Measurements from ENCODE around the gene DPF1.
A peak's percentile ranks its signal among the peaks of the same experiment; 100 is the strongest.

DPF1 gene

DNA sequence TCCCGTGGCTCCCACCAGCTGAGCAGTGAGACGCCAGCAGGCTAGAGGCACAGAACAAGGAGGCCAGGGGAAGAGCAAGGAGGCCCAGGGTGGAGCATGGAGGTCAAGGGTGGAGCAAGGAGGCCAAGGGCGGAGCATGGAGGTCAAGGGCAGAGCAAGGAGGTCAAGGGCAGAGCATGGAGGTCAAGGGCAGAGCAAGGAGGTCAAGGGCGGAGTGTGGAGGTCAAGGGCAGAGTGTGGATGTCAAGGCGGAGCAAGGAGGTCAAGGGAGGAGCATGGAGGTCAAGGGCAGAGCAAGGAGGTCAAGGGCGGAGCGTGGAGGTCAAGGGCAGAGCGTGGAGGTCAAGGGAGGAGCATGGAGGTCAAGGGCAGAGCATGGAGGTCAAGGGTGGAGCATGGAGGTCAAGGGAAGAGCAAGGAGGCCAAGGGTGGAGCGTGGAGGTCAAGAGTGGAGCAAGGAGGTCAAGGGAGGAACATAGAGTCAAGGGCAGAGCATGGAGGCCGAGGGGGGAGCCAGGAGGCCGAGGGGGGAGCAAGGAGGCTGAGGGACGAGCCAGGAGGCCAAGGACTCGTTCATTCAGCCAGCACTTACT, 27.7 kb downstream of the DPF1 start:
- no peak for DNase-seq

DNA sequence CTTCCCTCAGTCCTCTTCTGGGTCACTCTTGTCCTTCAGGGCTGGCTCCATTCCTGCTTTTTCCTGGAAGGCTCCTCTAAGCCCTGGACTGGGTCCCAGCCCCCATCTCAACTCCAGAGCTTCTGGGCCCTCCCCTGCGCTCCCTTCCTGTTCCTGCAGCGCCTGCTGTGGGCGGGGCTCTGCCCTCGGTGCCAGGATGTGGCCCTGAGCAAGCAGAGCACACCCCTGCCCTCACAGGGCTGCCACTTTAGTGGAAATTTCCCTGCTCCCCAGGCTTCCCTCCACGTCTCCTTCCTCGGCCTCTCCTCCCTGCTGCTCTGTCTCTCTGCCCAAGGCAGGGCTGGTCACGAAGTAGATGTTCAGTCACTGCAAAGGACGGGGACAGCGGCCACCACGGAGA, 28.8 kb downstream of the DPF1 start:
- DNase-seq, result no peak

DNA sequence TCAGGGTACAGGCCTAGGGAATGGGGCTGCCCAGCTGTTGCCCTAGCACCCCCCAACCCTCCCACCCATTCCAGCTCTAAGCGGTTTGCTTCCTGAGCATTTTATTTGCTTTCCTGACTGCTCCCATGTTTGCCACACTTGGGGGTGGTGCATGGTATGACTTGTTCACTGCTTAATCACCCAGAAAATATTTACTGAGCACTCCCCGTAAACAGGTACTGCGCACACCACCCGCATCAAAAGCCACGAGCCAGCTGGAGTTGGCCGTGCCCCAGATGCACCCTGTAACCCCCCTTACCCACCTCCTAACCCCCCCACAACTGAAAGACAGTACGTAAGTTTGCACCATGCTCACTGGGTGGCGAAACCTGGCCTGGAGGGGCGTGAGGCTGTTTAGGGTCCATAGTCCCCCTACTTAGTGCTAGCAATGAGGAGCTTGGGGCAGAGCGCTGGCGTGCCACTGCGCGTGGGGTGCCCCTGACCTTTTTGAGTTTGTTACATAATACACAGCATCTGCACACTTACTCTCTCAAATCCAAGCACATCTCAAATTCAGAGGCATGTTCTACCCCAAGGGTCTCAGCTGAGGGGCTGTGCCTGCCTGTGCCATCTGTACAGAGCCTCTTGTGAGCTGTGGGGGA, 29.8 kb downstream of the DPF1 start:
- DNase-seq, result no peak

GRCh38 chr19:38193445-38193844, 30.6 kb downstream of the DPF1 start:
- DNase-seq, result no peak

- no peak for DNase-seq
Measured at GRCh38 chr19:38191747-38192146, 32.3 kb downstream of the DPF1 start.

- DNase-seq, result no peak
Measured at GRCh38 chr19:38190793-38191192, 33.2 kb downstream of the DPF1 start.

DNA sequence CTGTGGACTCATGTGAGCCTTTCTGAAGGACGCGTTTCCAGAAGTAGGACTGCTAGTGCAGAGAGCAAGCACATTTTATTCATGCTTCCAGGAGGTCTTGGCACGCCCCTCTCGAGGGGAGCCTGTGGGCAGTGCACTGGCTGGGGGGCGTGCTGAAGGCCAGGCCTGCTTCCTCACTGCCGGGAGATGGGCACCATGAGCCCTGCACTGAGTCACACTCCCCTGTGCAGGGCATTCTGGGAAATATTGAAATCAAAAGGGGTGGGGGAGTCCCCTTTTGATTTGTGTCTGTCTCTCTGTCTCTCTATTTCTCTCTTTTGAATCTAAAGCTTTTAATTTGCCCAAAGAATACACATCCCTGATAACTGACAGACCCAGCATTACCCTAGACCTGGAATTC, 34.0 kb downstream of the DPF1 start:
- DNase-seq, result peak; percentile 26 to 36 (median 30)

GRCh38 chr19:38185562-38185961, 38.5 kb downstream of the DPF1 start:
- no peak for DNase-seq

GRCh38 chr19:38184815-38185214, 39.2 kb downstream of the DPF1 start:
- no peak for DNase-seq

DNA sequence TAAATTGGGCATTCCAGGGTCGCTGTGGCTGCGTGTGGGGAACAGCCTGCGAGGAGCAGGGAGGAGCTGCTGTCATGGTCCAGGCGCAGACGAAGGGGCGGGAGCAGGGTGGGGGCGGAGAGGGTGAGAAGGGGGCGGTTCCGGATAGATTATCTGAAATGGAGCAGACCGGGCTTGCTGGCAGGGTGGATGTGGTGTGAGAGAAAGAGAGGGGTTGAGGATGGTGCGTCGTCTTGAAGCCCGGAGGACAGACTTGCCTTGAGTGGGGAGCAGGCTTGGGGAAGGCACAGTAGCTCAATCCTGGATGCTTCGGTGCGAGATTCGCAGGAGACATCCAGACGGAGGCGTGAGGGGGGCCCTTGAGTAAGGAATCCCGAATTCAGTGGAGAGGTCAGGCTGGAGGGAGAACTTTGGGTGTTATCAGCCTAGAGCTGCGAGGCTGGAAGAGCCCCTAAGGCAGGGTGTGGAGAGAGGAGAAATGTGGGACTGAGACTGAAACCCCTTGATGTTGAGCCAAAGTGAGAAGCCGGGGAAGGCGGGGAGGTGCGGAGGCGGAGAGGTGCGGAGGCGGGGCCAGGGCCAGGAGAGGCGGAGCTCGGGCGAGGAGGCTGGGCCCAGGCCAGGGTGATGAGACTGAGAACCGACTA, 40.6 kb downstream of the DPF1 start:
- no peak for DNase-seq

GRCh38 chr19:38182536-38183210, 41.3 kb downstream of the DPF1 start:
- no peak for DNase-seq

- DNase-seq, result no peak
Measured at GRCh38 chr19:38180071-38180470, 44.0 kb downstream of the DPF1 start.

DNA sequence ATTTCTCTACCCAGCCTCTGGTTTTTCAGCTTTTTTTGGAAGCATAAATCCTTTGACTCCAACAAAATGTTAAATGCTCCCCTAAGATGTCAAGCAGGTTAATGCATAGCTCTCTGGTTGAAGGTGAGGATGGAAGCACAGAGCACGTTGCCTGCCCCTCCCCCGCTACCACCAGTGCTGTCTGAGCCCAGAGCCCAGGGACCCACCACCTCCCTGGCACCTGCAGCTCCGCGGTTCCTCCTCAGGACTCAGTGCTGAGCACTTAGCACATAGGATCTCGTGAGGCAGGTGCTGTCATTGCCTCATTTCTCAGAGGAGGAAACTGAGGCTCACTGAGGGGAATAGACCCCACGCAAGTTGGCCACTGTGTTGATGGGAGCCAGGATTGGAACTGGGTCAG, 48.6 kb downstream of the DPF1 start:
- DNase-seq, result no peak

DNA sequence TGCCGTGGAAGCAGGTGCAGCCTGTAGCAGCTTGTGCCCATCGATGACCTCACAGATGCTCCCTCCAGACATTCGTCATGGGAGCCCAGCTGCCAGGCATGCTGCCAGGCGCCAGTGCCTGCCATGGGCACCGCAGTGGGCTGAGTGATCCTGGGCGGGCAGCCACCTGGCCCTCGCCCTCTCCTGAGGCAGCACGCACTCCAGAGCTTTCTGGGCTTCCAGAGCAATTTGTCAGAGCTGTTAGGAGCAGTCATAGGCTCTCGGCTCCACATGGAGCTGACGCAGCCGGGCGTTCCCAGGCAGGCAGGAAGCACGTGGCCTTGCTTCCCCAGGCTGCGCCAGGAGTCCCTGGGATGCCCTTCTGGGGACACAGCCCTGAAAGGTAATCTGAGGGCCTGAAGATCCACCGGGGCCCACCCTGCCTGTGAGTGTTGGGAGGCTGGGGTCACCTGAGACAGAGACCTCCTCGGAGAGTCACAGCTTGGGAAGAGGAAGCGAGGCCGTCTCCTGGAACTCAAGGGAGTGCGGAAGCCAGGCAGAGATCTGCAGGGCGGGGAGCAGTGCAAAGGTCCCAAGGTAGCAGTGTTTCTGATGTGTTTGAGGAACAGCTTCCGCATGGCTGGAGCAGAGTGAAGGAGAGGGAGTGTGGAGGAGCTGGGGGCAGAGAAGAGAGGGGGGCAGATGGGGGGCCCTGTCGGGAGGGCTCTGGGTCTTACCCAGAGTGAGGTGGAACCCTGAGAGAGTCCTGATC, 50.6 kb downstream of the DPF1 start:
- DNase-seq, result no peak

GRCh38 chr19:38172001-38172400, 52.0 kb downstream of the DPF1 start:
- DNase-seq, result no peak

DNA sequence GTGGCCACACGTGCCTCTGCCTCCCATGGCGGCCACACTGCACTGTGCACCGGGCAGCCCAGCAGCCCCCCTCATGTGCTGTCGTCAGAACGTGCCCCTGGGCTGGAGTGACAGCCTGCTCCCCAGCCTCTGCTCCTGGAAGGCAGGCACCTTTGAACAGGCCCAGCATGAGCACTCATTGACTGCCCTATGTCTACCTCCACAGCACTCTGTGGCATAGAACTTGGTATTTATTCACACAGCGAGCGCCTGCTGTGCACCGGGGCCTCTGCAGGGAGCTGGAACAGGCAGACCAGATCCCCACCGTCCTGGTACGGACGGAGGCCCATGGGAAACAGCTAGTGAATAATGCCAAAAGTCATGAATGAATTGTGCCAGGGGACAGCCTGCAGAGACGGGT, 53.7 kb downstream of the DPF1 start:
- DNase-seq, result no peak

DNA sequence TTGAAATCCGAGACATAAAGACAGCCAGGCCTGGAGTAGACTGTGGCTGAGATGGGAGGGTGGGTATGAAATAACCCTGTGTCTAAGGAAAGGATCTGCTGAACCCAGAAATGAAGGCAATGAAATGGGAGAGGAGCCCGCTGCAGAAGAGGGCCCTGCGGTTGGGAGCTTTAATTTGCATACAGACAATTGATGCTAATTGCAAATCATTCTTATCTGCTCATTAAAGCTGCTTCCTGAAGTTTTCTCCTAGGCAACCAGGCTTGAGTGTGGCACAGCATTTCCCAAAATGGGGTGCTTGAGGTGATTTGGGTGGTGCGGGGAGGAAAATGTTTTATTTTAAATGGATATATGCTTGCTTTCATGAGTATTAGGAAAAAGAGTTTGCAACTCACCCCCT, 55.4 kb downstream of the DPF1 start:
- DNase-seq, result no peak

DNA sequence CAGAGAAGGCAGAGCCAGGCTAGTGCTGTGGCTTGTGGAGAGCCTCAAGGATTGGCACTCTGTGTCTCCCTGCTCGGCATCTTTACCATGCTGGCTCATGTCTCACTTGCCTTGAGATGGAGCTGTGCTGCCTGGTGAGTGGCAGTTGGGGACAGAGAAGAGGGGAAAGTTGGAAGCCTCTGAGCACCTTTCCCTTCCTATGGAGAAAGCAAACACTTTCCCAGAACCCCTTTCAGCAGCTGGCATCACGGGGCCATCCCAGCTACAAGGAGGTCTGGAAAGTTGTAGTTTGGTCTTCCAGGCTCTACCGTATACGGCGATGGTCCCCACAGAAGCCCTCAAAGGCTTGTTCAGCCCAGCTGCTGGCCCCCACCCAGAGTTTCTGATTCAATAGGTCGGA, 58.7 kb downstream of the DPF1 start:
- DNase-seq, result no peak

- DNase-seq, result no peak
Measured at GRCh38 chr19:38164526-38164925, 59.5 kb downstream of the DPF1 start.

DNA sequence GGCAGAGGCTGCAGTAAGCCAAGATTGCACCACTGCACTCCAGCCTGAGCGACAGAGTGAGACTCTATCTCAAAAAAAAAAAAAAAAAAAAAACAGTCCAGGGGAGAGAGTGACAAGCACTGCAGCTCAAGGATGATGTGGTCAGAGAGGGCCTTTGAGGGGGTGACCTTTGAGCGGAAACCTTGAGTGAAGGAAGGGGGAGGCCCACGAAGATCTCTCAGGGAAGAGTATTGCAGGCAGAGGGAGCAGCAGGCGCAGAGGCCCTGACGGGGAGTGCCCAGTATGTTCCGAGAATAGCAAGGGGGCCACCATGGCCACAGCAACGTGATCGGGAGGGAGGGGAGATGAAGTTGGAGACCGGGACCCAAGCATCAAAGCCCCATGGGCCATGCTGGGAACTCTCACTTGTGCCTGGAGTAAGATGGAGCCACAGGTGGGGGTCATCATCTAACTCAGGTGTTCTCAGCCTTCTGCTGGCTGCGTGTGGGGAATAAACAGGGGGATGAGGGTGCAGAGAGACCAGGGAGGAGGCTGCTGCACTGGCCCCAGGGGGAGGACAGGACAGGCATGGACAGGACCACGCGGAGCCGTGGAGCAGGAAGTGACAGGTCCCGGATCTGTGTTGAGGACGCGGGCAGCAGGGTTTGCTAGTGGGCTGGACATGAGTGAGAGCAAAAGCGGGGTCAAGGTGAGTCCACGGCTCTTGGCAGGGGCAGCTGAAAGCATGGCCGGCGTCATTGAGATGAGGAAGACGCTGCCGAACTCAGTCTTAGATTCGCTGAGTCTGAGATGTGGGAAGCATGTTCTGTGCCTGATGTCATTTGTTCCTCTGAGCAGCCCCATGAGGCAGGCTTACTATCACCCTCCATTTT, 60.4 kb downstream of the DPF1 start:
- no peak for DNase-seq

- no peak for DNase-seq
Measured at GRCh38 chr19:38162632-38163031, 61.4 kb downstream of the DPF1 start.

GRCh38 chr19:38162094-38162493, 61.9 kb downstream of the DPF1 start:
- no peak for DNase-seq
